Sigmoid colon (tissue), 7 donors: ENCODE measurements around the gene PLXNB2. TPM values are rescaled to one million over a fixed set of nuclear protein-coding genes. Genes with fewer than 3 reads are reported as not detected.
A peak's percentile ranks its signal among the peaks of the same experiment; 100 is the strongest.

Experiments
- DNase-seq: peaks from one replicate; pipeline ENCODE4 v3.0.0-alpha.2; 2019
- H3K27ac ChIP-seq, 4 donors: fragments of 200-600 bp; sonication (generic); one replicate each; pipeline ENCODE4 v1.5.1; 2016 to 2019; ENCODE audit warnings: mild to moderate bottlenecking in 1 of 4
- H3K27me3 ChIP-seq, 3 donors: fragments of 200-600 bp; sonication (generic); one replicate each; pipeline ENCODE4 v1.5.1; 2019; ENCODE audit warnings: mild to moderate bottlenecking in 1 of 3
- H3K36me3 ChIP-seq, 4 donors: fragments of 200-600 bp; sonication (generic); one replicate each; pipeline ENCODE4 v1.5.1; 2016 to 2019
- H3K4me1 ChIP-seq, 4 donors: fragments of 200-600 bp; sonication (generic); one replicate each; pipeline ENCODE4 v1.5.1; 2017 to 2019
- H3K4me3 ChIP-seq, 4 donors: fragments of 200-600 bp; sonication (generic); one replicate each; pipeline ENCODE4 v1.5.1; 2017 to 2019; ENCODE audit warnings: mild to moderate bottlenecking in 2 of 4, moderate library complexity in 1 of 4
- H3K9me3 ChIP-seq, 4 donors: fragments of 200-600 bp in 3 of 4; sonication (generic) in 3 of 4; one replicate each; pipeline versions ENCODE4 v1.5.1 to v1.6.1; 2013 to 2019
- EP300 ChIP-seq, 4 donors: sonication (generic); formaldehyde crosslinking; IDR thresholded peaks; one replicate each; pipeline ENCODE4 v1.6.1; 2017; ENCODE audit warnings: antibody characterized with exemption in 4 of 4
- POLR2A ChIP-seq, 2 donors: fragments of 450-650 bp; IDR thresholded peaks; one replicate each; pipeline ENCODE4 v1.6.1; 2016; ENCODE audit warnings: antibody characterized with exemption in 2 of 2, mild to moderate bottlenecking in 2 of 2, moderate library complexity in 2 of 2
- POLR2AphosphoS5 ChIP-seq, 4 donors: sonication (generic); formaldehyde crosslinking; IDR thresholded peaks; one replicate each; pipeline ENCODE4 v1.6.1; 2017; ENCODE audit warnings: antibody characterized with exemption in 4 of 4
- WGBS, 2 donors: extraction: QIAGEN DNeasy Blood & Tissue Kit; methylation state at CpG; one replicate each; pipeline ENCODE4 v1.1.7; 2013; 5-methylcytosine and 5-hydroxymethylcytosine counted together
- intact Hi-C: fragments of 100-400 bp; cut with DNase I; formaldehyde crosslinking; loops from one replicate; pipeline ENCODE4 v1.15.1; 2023
- polyA plus RNA-seq, 3 donors: library from polyadenylated mRNA; stranded (reverse); fragments of 200-250 nt; gene quantifications; one replicate each; pipeline ENCODE4 v1.2.3, GENCODE V29; 2013
- total RNA-seq, 4 donors: library from RNA; depleted of rRNA; stranded (reverse); fragments of >200 nt; gene quantifications; one replicate each; pipeline ENCODE4 v1.1.0, GENCODE V29; 2016
- TF ChIP-seq, protein P1 (sequence below), 4 experiments: fragments of 450-650 bp in 3 of 4; fragments of 200-600 bp in 1 of 4; IDR thresholded peaks; one replicate each; pipeline ENCODE4 v1.5.1; 2016 to 2019; ENCODE audit warnings: antibody characterized with exemption in 4 of 4, mild to moderate bottlenecking in 3 of 4, moderate library complexity in 2 of 4
- donor health status: healthy with polysubstance abuse.
- donor health status: Bipolar disorder and iron deficiency.
- donor health status: healthy.

The PLXNB2 gene
- total and polyA plus RNA-seq, 7 donors: 18.6 to 150 (median 67.5) TPM

DNA sequence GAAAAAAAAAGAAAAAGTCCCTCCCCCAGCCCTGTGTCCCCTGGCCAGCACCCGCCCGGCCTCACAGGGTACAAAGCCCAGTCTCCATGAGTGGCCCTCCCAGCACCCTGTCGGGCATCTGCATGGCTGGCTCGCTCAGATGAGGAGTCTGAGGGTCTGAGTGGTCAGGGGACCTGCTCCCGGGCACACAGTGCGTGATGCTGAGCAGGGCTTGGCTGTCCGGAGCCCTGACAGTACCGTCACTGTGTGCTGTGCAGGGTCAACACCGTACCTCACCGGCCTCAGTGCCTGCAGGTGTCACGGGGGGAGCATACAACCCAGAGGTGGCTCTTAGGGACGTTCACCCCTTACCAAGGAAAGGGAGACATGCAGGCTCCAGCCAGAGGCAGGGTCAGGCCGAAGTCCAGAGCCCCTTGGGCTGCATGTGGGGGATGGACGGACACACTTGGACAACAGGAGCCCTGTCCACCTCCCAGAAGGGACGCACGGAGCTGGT, 3.6 kb upstream of the PLXNB2 start:
- TF ChIP-seq POLR2A (IDR thresholded peaks at IDR 0.05): no peak
- TF ChIP-seq, protein P1, sequence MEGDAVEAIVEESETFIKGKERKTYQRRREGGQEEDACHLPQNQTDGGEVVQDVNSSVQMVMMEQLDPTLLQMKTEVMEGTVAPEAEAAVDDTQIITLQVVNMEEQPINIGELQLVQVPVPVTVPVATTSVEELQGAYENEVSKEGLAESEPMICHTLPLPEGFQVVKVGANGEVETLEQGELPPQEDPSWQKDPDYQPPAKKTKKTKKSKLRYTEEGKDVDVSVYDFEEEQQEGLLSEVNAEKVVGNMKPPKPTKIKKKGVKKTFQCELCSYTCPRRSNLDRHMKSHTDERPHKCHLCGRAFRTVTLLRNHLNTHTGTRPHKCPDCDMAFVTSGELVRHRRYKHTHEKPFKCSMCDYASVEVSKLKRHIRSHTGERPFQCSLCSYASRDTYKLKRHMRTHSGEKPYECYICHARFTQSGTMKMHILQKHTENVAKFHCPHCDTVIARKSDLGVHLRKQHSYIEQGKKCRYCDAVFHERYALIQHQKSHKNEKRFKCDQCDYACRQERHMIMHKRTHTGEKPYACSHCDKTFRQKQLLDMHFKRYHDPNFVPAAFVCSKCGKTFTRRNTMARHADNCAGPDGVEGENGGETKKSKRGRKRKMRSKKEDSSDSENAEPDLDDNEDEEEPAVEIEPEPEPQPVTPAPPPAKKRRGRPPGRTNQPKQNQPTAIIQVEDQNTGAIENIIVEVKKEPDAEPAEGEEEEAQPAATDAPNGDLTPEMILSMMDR (IDR thresholded peaks at IDR 0.05): no peak
- TF ChIP-seq EP300 (IDR thresholded peaks at IDR 0.05): no peak
- no peaks in the 10 kb centered on the region for H3K9me3 ChIP-seq
- no peak overlapping the region for H3K4me3 ChIP-seq
- WGBS, 2 donors: 93 to 94% methylated on average over 16 of the region's 16 CpGs
- no peak for DNase-seq
- no peak overlapping the region for H3K27ac ChIP-seq
- peaks cover 0 to 30% (median 19%) of the 10 kb centered on the region in 4 donors for H3K4me1 ChIP-seq
- no peaks in the 10 kb centered on the region for H3K27me3 ChIP-seq
- no peaks in the 10 kb centered on the region for H3K36me3 ChIP-seq
- intact Hi-C loops: no loop called here

DNA sequence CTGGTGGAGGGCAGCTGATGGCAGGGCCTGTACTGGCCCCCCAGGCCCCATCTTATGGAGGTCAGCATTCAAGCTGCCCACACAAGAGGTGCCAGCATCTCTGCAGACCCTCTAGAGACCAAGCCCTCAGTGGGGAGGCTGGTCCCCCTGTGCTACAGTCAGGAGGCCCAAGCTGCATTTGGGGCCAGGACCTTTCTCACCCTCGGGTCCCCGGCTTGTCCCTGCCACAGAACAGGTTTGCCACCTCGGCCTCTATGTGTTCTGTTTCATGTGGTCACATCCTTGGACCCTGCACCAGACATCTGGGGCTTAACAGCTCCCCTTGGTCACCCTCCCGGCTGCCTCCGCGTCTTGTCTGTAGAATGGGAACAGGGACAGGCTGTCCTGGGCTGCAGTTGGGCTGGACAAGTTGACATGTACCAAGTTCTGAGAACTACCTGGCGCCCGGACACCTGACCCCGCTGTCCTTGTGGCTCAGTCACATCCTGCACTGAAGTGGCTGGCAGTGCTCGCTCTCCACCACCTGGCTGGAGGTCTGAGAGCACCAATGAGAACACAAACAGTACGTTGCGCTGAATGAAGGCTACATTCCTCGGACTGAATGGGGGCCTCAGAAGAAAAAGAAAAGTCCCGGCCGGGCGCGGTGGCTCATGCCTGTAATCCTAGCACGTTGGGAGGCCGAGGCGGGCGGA, 2.7 kb upstream of the PLXNB2 start:
- no peaks in the 10 kb centered on the region for H3K36me3 ChIP-seq
- no peaks in the 10 kb centered on the region for H3K27me3 ChIP-seq
- no peaks in the 10 kb centered on the region for H3K9me3 ChIP-seq
- no peak for DNase-seq
- TF ChIP-seq, protein P1 (IDR thresholded peaks at IDR 0.05): no peak
- TF ChIP-seq POLR2A (IDR thresholded peaks at IDR 0.05) (no peak), EP300 (IDR thresholded peaks at IDR 0.05) (no peak), POLR2AphosphoS5 (IDR thresholded peaks at IDR 0.05) (no peak)
- intact Hi-C loops: no loop called here
- no peak overlapping the region for H3K4me3 ChIP-seq
- H3K4me1 ChIP-seq: peaks cover 0 to 38% (median 27%) of the 10 kb centered on the region in 4 donors
- peak overlapping the region in 1 of 4 donors; percentile 91 for H3K27ac ChIP-seq
- WGBS, 2 donors: 90 to 91% methylated on average over 21 of the region's 21 CpGs

DNA sequence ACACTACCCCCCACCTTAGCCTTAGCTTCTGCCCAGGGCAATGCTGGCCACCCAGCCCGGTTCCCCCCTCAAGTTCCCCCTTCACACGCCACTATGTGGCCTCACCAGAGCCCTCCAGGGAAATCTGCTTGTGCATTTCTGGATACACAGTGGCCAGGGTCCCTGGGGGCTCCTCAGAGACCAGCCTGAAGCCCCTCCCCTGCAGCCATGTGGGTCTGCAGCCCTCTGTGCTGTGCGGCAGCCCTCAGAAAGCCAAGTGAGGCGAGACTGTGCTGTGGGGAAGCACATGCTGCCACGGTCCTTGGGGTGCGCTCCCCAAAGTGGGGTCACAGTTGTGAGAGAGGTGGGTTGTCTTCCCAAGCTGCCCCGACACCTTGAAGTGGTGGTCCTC, 2.1 kb upstream of the PLXNB2 start:
- Histone ChIP-seq H3K4me3 (no peak overlapping the region), H3K27ac (peak overlapping the region in 3 of 4 donors; percentile 89 to 96 (median 91)), H3K27me3 (no peaks in the 10 kb centered on the region), H3K36me3 (no peaks in the 10 kb centered on the region), H3K4me1 (peaks cover 0 to 44% (median 33%) of the 10 kb centered on the region in 4 donors), H3K9me3 (no peaks in the 10 kb centered on the region)
- TF ChIP-seq, protein P1 (IDR thresholded peaks at IDR 0.05): no peak
- no peak for TF ChIP-seq POLR2AphosphoS5 (IDR thresholded peaks at IDR 0.05)
- TF ChIP-seq EP300 (IDR thresholded peaks at IDR 0.05): no peak
- no peak for TF ChIP-seq POLR2A (IDR thresholded peaks at IDR 0.05)
- intact Hi-C loops: no loop called here
- WGBS, 2 donors: 69 to 87% methylated on average over 7 of the region's 7 CpGs
- DNase-seq: no peak

DNA sequence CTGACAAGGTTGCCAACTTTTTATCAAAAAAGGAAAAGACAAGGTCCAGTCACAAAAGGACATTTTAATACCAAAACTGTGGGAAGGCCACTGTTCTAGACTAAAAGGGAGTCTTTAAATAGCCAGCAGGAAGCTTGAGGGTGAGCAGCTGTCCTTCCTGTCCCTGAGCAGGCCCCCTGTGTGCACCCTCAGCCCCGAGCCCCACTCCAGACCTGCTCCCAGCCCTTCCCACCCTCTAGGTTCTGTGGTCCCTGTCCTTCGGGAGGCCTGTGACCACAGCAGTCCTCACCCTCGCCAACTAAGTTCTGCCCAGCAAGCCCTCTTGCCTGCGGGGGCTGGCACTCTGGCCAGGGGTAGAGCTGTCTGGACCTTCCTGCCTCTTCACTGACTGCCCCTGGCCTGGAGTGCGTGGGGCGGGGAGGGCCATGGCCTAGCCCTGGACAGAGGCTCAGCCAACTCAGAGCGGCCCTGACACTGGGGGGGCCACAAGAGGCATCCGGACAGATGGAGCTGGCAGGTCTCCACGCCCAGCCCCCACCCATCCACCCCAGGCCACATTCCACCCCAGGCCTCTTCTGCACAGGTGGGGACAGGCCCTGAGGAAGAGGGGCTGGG, 1.6 kb upstream of the PLXNB2 start:
- DNase-seq: no peak
- Histone ChIP-seq H3K9me3 (no peaks in the 10 kb centered on the region), H3K27me3 (no peaks in the 10 kb centered on the region), H3K4me3 (no peak overlapping the region), H3K4me1 (peaks cover 0 to 49% (median 38%) of the 10 kb centered on the region in 4 donors), H3K36me3 (no peaks in the 10 kb centered on the region), H3K27ac (peak overlapping the region; percentile 85 to 96 (median 90))
- intact Hi-C loops: no loop called here
- 62 to 80% methylated on average over 9 of the region's 9 CpGs for WGBS, 2 donors
- TF ChIP-seq EP300 (IDR thresholded peaks at IDR 0.05) (no peak), POLR2A (IDR thresholded peaks at IDR 0.05) (no peak), POLR2AphosphoS5 (IDR thresholded peaks at IDR 0.05) (no peak)
- TF ChIP-seq, protein P1 (IDR thresholded peaks at IDR 0.05): no peak
